Transverse colon (tissue), 3 donors: Measurements from ENCODE around the gene XKR8.

ENCODE experiments used
- EP300 ChIP-seq: sonication (generic); formaldehyde crosslinking; IDR thresholded peaks from one replicate; pipeline ENCODE4 v1.6.1; 2017; ENCODE audit warnings: antibody characterized with exemption, low read depth
- POLR2A ChIP-seq: fragments of 450-650 bp; IDR thresholded peaks from one replicate; pipeline ENCODE4 v1.6.1; 2016; ENCODE audit warnings: antibody characterized with exemption, mild to moderate bottlenecking, moderate library complexity
- TF ChIP-seq, protein P1 (sequence below), 5 experiments: fragments of 200-600 bp in 3 of 5; fragments of 450-650 bp in 2 of 5; sonication (generic) in 3 of 5; IDR thresholded peaks; 1 replicate in 2 of 5; 2 replicates in 3 of 5; pipeline ENCODE4 v1.5.1; 2016 to 2017; ENCODE audit warnings: antibody characterized with exemption in 5 of 5, inconsistent platforms in 3 of 5, mild to moderate bottlenecking in 2 of 5, moderate library complexity in 1 of 5

GRCh38 chr1:27941671-27942540 lies 17.9 kb upstream of the XKR8 start:
- TF ChIP-seq, protein P1, sequence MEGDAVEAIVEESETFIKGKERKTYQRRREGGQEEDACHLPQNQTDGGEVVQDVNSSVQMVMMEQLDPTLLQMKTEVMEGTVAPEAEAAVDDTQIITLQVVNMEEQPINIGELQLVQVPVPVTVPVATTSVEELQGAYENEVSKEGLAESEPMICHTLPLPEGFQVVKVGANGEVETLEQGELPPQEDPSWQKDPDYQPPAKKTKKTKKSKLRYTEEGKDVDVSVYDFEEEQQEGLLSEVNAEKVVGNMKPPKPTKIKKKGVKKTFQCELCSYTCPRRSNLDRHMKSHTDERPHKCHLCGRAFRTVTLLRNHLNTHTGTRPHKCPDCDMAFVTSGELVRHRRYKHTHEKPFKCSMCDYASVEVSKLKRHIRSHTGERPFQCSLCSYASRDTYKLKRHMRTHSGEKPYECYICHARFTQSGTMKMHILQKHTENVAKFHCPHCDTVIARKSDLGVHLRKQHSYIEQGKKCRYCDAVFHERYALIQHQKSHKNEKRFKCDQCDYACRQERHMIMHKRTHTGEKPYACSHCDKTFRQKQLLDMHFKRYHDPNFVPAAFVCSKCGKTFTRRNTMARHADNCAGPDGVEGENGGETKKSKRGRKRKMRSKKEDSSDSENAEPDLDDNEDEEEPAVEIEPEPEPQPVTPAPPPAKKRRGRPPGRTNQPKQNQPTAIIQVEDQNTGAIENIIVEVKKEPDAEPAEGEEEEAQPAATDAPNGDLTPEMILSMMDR (IDR thresholded peaks at IDR 0.05), result no peak
- TF ChIP-seq POLR2A, result no peak
- TF ChIP-seq EP300, result no peak
